GM19351 (cell line): Measurements from ENCODE around the gene TCF21.
"Not testable (repeated sequence)": the region's sequence is repeated elsewhere in the genome, so short reads cannot be mapped to it uniquely, and the experiment has no call there.

ENCODE experiments used
- ATAC-seq: cut with Tn5 transposase; IDR thresholded peaks from one replicate; pipeline ENCODE4 v1.9.1; 2021; ENCODE audit warnings: mild to moderate bottlenecking, moderate library complexity; ENCODE audit not compliant: unreplicated experiment

TCF21 gene

GRCh38 chr6:133888929-133889556 is at the start of gene TCF21:
Gene TCF21 (plus strand): TSS chr6:133889113. CDS start chr6:133889398, 285 bp downstream.
- ATAC-seq: no peak

GRCh38 chr6:133841176-133841575 is 47.7 kb upstream of the TCF21 start:
- no peak for ATAC-seq

- no peak for ATAC-seq
These were observed 45.8 kb upstream of the TCF21 start for GRCh38 chr6:133843098-133843497.

GRCh38 chr6:133844709-133845108 is 44.2 kb upstream of the TCF21 start:
- no peak for ATAC-seq

DNA sequence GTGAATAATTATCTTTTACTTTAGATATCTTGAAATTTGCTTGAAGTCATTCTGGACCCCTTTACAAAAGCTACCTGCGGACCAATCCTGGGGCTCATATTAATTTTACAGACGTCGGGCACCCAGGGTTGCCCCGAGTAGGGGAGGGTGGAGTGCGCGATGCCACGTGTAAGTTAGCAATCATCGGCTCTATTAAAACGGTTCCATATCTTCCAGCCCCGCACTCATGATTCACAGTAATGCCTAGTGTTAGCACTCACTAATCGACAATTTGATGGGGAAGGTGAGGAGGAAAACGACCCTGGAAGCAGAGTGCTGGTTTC is 34.9 kb upstream of the TCF21 start:
- no peak for ATAC-seq

- ATAC-seq: no peak
These were observed 34.3 kb upstream of the TCF21 start for GRCh38 chr6:133854364-133855275.

- ATAC-seq: no peak
These were observed 33.5 kb upstream of the TCF21 start for GRCh38 chr6:133855276-133855990.

DNA sequence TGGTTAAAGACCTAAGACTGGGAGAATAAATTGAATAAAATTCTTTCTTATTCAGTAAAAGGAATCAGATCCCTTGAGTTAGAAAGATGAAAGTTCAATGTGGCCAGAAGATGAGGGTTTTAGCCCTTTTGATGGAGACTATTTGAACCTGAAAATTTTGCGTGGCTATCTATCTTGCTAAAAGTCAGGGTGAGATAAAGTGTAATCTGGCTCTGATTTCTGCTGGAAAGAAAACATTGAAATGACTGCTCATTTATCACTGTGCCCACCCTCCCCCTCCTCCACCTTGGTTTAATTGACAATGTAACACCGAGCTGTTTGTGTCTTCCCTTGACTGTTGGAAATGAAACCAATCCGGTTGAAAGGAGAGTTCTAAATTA is 32.9 kb upstream of the TCF21 start:
- no peak for ATAC-seq

DNA sequence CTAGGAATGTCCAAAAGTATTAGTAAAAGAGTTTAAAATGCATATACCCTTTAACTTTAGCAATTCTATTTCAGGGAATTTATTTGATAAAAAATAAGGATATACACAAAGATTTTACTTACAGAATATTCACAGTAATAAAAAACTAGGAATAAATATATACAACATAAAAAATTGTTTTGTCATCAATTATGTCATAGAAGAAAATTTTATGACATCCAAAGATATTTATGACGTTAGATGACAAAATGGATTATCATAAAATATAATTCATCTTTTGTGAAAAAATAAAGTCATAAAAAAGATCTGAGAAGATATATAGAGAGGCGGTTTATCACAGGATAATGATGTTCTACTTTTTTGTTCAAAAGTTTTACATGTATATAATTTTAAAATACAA is 32.0 kb upstream of the TCF21 start:
- ATAC-seq: no peak

DNA sequence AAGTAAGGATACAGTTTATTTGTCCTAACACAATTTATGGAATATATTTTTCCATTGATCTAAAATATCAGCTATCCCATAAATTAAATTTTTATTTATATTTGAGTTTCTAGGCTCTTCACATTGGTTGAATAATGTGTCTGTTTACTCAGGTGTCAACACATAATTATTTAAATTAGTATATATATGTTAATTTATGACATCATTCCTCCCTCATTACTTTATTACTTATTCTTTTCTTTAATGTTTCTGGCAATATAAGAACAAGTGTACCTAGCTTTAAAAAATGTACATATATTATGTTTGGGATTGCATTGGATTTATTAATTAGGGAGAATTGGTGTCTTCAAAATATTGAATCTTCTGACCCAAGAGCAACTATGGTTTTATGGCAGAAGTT is 31.2 kb upstream of the TCF21 start:
- ATAC-seq: no peak

GRCh38 chr6:133861337-133861736 is 27.6 kb upstream of the TCF21 start:
- ATAC-seq: not testable (repeated sequence)

DNA sequence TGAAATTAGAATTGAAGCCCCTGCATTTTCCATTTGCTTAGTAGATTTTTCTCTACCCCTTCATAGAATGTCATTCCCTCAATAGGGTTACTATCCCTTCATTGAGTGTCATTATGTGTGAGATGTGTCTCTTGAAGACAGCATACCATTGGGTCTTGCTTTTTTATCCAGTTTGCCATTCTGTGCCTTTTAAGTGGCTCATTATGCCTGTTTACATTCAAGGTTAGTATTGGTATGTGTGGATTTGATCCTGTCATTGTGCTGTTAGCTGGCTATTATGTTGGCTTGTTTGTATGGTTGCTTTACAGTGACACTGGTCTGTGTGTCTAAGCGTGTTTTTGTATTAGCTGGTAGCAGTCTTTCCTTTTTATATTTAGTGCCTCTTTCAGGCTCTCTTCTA is 25.7 kb upstream of the TCF21 start:
- ATAC-seq: no peak

GRCh38 chr6:133865680-133866079 is 23.2 kb upstream of the TCF21 start:
- ATAC-seq: no peak

DNA sequence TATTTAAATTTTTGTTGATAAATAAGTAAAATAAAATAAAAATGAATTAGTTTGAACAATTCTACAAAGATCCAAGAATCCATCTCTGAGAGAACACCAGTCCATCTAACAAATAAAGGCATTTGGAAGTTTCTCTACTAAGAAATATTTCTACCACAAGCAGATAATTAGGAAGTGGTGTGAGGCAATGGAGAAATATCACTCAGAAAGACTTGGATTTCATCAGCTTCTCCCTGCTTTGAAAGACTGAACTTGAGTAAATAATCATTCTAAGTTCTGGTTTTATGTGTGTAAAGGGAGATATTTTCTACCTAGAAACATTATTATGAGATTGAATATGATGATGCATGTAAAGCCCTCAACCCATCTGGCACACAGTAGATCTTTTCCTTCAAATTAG is 17.8 kb upstream of the TCF21 start:
- ATAC-seq: no peak

DNA sequence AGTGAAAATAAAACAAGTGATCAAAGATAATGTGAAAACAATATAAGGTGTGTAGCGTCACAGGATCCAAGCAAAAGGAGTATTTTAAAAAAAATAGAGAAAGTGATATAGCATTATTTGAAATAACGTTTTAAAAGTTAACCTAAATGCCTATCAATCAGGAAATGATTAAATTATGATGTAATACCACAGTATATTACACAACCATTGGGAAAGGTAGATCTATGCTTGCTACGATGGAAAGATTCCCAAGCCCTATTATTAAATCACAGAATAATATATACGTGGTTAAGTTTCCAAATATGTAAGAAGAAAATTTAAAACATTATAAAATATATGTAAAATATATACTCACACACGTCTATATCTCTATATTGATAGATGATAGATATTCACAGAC is 15.4 kb upstream of the TCF21 start:
- no peak for ATAC-seq

DNA sequence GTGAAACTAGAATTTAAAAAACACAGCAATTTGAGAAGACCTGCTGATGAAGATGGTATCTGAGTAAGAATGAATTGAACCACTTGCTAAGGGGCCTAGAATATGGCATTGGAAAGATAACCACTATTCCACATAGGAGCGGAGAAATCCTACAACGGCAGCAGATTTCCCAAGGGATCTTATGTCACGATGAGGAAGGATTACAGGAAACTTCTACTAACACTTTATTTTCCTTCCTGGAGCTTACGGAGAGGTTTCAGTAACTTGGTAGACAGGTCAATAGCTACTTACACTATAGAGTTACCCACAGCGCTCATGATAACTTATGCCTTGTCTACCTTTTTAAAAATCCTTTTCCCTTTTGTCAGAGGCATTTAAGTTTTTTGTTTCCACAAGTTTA is 11.8 kb upstream of the TCF21 start:
- ATAC-seq: no peak

GRCh38 chr6:133880006-133880405 is 8.9 kb upstream of the TCF21 start:
- ATAC-seq: no peak

GRCh38 chr6:133880896-133881295 is 8.0 kb upstream of the TCF21 start:
- no peak for ATAC-seq

- no peak for ATAC-seq
These were observed 2.7 kb upstream of the TCF21 start for GRCh38 chr6:133886104-133886775.

GRCh38 chr6:133887156-133887879 is 1.6 kb upstream of the TCF21 start:
- no peak for ATAC-seq

DNA sequence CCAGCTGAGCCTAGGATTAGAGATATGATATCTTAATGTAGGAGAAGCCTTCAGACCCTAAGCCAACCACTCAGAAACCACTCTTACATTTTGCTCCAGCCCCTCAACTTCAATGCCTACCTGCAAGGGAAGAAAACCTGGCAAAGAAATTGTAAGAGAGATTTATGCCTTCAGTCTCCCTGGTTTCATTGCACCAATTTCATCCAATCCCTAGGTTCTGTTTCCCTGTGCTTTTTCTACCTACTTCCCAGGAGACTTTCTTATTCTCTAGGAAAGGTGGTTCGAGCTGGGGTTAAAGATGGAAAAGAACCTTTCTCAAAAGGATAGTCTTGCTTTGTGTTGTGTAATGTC is 1.1 kb upstream of the TCF21 start:
- no peak for ATAC-seq
